Transverse colon (tissue), 3 donors: ENCODE measurements around the gene UNC13C.

Experiments
- CTCF ChIP-seq, 5 experiments: fragments of 200-600 bp in 3 of 5; fragments of 450-650 bp in 2 of 5; sonication (generic) in 3 of 5; IDR thresholded peaks; 1 replicate in 2 of 5; 2 replicates in 3 of 5; pipeline ENCODE4 v1.5.1; 2016 to 2017; ENCODE audit warnings: antibody characterized with exemption in 5 of 5, inconsistent platforms in 3 of 5, mild to moderate bottlenecking in 2 of 5, moderate library complexity in 1 of 5
- POLR2A ChIP-seq: fragments of 450-650 bp; IDR thresholded peaks from one replicate; pipeline ENCODE4 v1.6.1; 2016; ENCODE audit warnings: antibody characterized with exemption, mild to moderate bottlenecking, moderate library complexity

GRCh38 chr15:54212635-54213034, 234.4 kb downstream of the UNC13C start:
- TF ChIP-seq CTCF (IDR thresholded peaks at IDR 0.05) (no peak), POLR2A (no peak)
